ENCODE data around the gene ARID1A.
A peak's percentile ranks its signal among the peaks of the same experiment; 100 is the strongest.

ARID1A gene

GRCh38 chr1:26728645-26729044 lies 32.8 kb downstream of the ARID1A start:
- DNase-seq: no peak

DNA sequence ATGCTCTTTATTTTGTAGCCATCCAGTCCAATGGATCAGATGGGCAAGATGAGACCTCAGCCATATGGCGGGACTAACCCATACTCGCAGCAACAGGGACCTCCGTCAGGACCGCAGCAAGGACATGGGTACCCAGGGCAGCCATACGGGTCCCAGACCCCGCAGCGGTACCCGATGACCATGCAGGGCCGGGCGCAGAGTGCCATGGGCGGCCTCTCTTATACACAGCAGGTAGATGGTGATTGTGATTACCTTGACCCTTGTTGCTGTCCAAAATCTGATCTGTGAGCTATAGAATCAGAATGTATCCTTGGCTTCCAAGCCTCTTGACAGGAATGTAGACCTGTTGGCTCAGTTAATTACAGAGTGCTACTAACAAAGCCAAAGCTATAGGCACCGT lies 33.8 kb downstream of the ARID1A start:
- no peak for DNase-seq

GRCh38 chr1:26730695-26731094 lies 34.9 kb downstream of the ARID1A start:
- DNase-seq: no peak

GRCh38 chr1:26731233-26731902 lies 35.6 kb downstream of the ARID1A start:
- no peak for DNase-seq

GRCh38 chr1:26733392-26733791 lies 37.6 kb downstream of the ARID1A start:
- no peak for DNase-seq

DNA sequence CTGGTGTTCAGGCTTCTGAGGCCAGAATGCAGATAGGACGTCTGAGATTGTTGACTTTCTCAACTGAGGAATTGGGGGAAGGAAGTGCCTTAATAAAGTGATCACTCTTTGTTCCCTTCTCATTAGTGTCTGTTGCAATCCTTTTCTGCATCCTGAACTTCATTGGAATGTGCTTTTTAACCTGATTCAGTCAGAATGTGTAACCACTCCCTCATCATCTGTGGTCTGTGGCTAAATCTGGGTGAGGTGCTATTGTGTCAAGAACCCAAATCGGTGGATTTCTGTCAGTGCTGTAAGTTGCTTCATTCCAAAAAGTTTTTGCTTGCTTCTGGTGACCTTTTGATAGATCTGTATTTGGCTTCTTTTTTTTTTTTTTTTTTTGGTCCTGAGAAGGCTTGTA lies 38.2 kb downstream of the ARID1A start:
- peak; percentile 50 for DNase-seq

DNA sequence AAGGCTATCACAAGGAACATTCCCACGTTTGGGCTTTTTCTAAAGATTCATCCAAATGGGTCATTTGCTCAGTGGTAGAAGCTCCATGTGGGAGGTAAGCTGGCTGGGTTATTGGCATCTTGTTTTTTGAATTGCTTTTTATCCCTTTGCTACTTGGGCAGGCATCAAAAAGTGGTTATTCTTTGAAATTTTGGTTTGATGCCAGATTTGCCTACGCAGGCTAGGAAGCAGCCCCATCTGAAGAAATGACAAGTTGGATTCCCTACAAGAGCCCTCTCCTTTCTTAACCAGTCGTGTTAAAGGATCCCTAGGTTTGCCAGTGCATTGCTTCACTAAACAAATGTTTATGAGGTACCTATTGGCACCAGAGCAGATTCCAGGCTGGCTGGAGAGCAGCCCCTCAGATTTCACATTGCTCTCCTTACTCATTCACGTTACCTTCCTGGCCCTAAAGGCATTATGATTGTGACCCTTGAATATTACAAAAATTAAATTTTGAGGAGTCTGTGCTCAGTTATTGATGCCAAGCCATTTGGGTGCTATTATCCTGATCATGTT lies 38.8 kb downstream of the ARID1A start:
- DNase-seq: no peak

DNA sequence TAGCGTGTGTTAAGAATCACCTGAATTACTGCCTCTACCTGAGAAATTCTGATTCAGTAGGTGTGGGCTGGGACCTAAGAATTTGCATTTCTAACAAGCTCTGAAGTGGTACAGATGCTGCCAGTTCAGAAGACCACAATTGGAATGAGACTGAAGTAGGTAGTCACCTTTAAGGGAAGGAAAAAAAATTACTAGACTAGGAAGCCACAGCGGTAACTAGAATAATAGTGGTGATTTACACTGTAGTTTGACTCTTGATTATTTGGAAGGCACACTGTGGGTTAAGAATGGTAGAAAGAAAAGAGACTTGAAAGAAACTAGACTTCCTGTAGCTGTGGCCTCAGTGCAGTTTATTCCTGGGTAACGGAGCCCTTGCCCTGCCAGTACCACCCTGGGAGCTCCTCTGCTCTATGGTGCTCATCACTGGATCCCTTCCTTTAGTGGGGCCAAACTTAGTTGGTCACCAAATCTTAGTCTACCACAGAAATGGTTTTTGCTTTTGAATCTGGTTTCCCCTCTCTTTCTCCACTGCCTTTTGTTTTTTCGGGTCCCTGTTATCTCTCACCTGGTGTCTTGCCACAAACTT lies 43.6 kb downstream of the ARID1A start:
- DNase-seq: no peak

DNA sequence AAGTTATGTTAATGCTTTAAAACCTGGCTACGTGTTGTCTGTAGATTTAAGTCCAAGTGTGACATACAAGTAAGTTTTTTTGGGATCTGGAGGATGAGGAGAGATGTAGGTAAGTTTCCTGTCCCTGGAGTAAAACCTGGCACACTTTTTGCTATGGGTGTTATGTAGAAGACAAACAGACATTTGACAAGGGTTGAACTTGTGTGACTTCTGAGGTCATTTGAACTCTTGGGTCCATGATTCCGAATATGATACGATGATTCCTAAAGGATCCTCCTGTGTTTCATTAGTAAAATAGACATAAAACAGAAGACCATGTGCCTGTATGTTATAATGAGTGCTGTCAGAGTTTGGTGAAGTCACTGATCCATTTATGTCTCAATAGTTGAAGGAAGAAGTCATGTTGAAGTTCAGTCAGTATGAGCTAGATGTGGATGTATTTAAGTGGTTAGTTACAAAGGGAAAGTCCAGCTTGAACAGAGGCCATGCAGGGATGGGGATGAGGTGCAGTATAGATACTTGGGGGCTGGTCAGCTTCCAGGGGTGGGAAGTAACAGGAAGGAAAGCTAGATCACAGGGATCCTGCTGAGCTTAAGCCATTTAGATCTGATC lies 44.3 kb downstream of the ARID1A start:
- DNase-seq: no peak

GRCh38 chr1:26740952-26741351 lies 45.1 kb downstream of the ARID1A start:
- DNase-seq: no peak

GRCh38 chr1:26743426-26744059 lies 47.7 kb downstream of the ARID1A start:
- DNase-seq: no peak

GRCh38 chr1:26744075-26744959 lies 48.5 kb downstream of the ARID1A start:
- peak; percentile 97 for DNase-seq

DNA sequence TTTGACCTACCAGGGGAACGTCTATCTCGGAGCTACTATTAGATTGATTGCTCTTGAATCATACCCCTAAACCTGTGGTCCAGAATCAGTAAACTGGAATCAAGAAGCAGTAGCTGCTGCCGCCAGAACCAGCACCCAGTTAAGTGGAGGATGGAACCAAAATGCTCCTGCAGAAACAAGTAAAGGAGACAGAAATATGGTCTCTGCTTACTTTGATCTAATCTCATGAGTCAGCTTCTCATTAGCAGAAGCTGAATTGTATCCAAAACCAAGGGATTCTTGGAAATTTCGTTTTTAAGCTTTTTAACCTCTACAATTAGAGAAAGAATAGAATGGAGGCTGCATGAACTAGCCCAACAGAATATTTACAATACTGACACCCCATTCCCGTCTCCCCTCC lies 49.4 kb downstream of the ARID1A start:
- DNase-seq: no peak

DNA sequence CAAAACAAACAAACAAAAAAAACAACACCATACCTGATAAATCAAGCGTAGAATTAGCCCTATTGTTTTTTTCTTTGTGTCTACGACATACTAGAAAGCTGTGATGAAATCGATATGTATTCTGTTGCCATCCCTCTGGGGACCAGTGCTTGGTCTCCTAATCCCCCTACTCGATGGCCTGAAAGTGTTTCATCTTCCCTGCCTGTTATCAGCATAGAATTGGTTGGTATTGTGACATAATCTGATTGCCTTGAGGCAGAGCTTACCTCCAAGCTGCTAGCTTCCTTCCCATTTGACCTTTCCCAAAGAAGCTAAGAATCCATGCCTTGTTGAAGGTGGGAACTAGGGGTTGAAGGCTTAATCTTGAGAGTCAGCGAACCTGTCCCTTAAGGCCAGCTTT lies 51.2 kb downstream of the ARID1A start:
- no peak for DNase-seq

- no peak for DNase-seq
Measured at GRCh38 chr1:26748351-26748750, 52.5 kb downstream of the ARID1A start.

DNA sequence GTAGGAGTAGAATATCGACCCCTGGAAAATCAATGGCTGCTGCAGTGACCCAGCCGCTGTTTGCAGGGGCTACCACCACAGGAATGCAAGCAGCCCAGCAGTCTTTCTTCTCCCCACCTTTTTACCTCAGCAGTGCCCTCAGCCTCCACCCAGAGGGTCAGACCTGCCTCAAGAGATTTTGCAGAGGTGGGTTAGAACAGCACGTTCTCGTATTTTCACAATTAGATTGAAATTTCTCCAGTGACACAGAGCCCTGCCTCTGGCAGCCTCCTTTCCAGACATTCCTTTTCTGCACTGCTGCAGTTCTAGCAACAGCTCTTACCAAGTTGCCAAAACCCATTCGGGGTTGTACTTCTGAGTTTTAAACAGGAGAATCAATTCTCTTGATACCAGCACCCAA lies 53.6 kb downstream of the ARID1A start:
- no peak for DNase-seq

GRCh38 chr1:26750428-26750827 lies 54.6 kb downstream of the ARID1A start:
- no peak for DNase-seq

- no peak for DNase-seq
Measured at GRCh38 chr1:26752519-26752918, 56.7 kb downstream of the ARID1A start.

DNA sequence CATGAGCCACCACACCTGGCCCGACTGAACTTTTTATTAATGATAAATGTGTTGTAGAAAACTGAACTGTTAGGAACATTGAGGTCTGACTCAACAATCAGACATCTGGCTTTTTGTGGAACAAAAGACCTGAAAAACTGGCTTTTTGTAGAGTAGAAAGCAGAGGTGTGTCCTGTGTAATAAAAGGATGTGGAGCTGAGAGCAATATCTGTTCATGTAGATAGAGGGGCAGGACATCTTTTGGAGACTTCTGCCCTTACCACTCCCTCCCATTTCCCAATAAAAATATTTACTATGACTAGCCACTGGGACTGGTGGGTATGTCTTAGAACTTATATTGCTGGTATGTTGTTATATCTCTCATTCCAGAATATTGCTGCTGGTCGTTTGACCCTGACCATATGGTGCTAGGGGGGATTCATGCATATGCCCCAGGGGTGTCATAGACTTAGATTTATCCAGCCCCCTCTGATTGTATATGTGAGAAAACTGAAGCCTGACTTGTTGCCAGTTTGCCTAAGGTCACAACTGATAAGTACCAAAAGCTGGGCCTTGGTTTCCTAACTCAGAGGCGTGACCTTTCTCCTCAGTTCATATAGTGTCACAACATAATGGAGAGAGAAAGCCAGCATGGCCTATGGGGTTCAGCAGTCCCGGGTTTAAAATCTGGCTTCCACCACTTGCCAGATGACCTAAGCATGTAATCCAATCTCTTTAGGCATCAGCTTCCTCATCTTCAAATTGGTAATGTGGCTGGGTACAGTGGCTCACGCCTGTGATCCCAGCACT lies 58.5 kb downstream of the ARID1A start:
- no peak for DNase-seq

DNA sequence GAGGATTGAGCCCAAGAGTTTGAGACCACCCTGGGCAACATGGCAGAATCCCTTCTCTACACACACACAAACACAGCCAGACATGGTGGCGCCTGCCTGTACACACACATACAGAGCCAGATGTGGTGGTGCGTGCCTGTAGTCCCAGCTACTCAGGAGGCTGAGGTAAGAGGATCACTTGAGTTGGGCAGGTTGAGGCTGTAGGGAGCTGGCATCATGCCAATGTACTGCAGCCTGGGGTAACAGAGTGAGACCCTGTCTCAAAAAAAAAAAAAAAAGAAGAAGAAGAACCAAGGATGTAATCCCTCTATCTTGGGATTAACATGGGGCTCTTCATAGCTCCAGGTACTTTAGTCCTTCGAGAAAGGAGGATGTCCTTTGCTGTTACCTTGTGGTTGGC lies 62.5 kb downstream of the ARID1A start:
- DNase-seq: no peak

- DNase-seq: no peak
Measured at GRCh38 chr1:26759531-26759930, 63.7 kb downstream of the ARID1A start.

DNA sequence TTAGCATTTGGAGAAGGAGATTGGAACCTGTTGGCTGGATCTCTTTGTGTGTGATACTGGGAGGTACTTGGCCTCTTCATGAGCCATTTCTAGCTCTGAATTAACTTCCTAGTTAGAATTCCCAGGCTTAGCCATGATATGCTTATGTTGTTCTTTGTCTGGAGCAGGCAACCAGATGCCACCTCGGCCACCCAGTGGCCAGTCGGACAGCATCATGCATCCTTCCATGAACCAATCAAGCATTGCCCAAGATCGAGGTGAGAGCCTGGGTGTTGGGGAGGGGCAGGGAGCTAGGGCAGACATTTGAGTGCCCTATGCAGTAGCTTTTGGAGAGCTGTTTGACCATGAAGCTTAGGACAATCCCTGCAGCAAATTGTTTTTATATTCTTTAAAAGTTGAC lies 65.4 kb downstream of the ARID1A start:
- no peak for DNase-seq
